K562 (cell line): ENCODE results near the gene ARFGEF2. TPM values are rescaled to one million over a fixed set of nuclear protein-coding genes. Genes with fewer than 3 reads are reported as not detected.

Source experiments
- ATAC-seq: fragments of 200-7000 bp; cut with Tn5 transposase; 3 replicates; pipeline ENCODE4 v1.9.1; 2020; ENCODE audit warnings: moderate library complexity
- BruUV-seq: library from RNA; stranded (reverse); fragments of 400-500 nt; replicated peaks from 2 replicates; lab custom pipeline; 2021; lab: Mats Ljungman, UMichigan
- CTCF ChIA-PET: fragments of 300-600 bp; formaldehyde crosslinking; extraction: SDS; loops from one replicate; lab custom pipeline; 2021; ENCODE audit warnings: low intra/inter-chr PET ratio; lab: Yijun Ruan, JAX
- POLR2A ChIA-PET: fragments of 300-600, 350-650 bp; sonication (Branson Sonifier 250); formaldehyde crosslinking; extraction: SDS; loops from one replicate; lab custom pipeline; 2021; ENCODE audit warnings: antibody characterized with exemption, inconsistent platforms; lab: Yijun Ruan, JAX
- DNase-seq, 4 experiments: peaks; one replicate each; pipeline versions ENCODE4 v3.0.0 to v3.0.0-alpha.2; 2011 to 2018; ENCODE audit warnings: low spot score in 3 of 4, mixed read lengths in 3 of 4; ENCODE audit errors: extremely low read depth in 1 of 4
- FAIRE-seq: peaks from 2 replicates; lab custom pipeline; 2011; peaks lifted over from hg19 to GRCh38; lab: Jason Lieb, UNC
- H2AFZ ChIP-seq: 2 replicates; pipeline ENCODE4 v1.6.0; 2011; ENCODE audit warnings: low read depth, low read length, control low read depth, inconsistent platforms
- H3K27ac ChIP-seq: fragments of 200-600 bp; 3 replicates; pipeline ENCODE4 v1.8.0; 2011; ENCODE audit warnings: low read depth, mild to moderate bottlenecking, control low read depth, inconsistent platforms, low read length, moderate library complexity, mixed read lengths; ENCODE audit errors: extremely low read depth
- H3K27me3 ChIP-seq, 2 experiments: fragments of 300-600 bp in 1 of 2; 2 replicates in 1 of 2; 3 replicates in 1 of 2; pipeline versions ENCODE4 v1.6.0 to v1.8.0; 2011; ENCODE audit warnings: inconsistent platforms in 2 of 2, low read length in 2 of 2, mild to moderate bottlenecking in 1 of 2, mixed read lengths in 1 of 2, moderate library complexity in 1 of 2; ENCODE audit not compliant: control insufficient read depth in 2 of 2, insufficient read depth in 2 of 2
- H3K36me3 ChIP-seq: fragments of 300-600 bp; 3 replicates; pipeline ENCODE4 v1.8.0; 2011; ENCODE audit warnings: mild to moderate bottlenecking, low read length, inconsistent platforms; ENCODE audit not compliant: control insufficient read depth, insufficient read depth
- H3K4me1 ChIP-seq, 2 experiments: fragments of 200-600 bp in 1 of 2; replicated peaks in 1 of 2; 2 replicates in 1 of 2; 3 replicates in 1 of 2; pipeline versions ENCODE4 v1.5.1 to v1.8.0; 2011; ENCODE audit warnings: inconsistent platforms in 2 of 2, low read length in 2 of 2, mild to moderate bottlenecking in 1 of 2, mixed read lengths in 1 of 2, moderate library complexity in 1 of 2; ENCODE audit not compliant: control insufficient read depth in 2 of 2, insufficient read depth in 2 of 2
- H3K4me2 ChIP-seq: 2 replicates; pipeline ENCODE4 v1.6.1; 2011; ENCODE audit warnings: low read length, control low read depth, inconsistent platforms, mixed read lengths; ENCODE audit not compliant: insufficient read depth
- H3K4me3 ChIP-seq: fragments of 200-600 bp; sonication (generic), shearing (Covaris generic); 2 replicates; pipeline ENCODE4 v1.5.1; 2016; ENCODE audit warnings: control low read depth, inconsistent platforms
- H3K79me2 ChIP-seq: fragments of 200-600 bp; 3 replicates; pipeline ENCODE4 v1.8.0; 2011; ENCODE audit warnings: low read length, inconsistent platforms; ENCODE audit not compliant: control insufficient read depth, insufficient read depth
- H3K9ac ChIP-seq, 2 experiments: 2 replicates each; pipeline versions ENCODE4 v1.6.0 to v1.6.1; 2011; ENCODE audit warnings: low read depth in 2 of 2, low read length in 2 of 2, control low read depth in 1 of 2, inconsistent platforms in 1 of 2, mild to moderate bottlenecking in 1 of 2, mixed read lengths in 1 of 2; ENCODE audit not compliant: insufficient read depth in 1 of 2
- H3K9me1 ChIP-seq: one replicate; pipeline ENCODE4 v1.6.0; 2011; ENCODE audit warnings: inconsistent platforms, mild to moderate bottlenecking, low read length, moderate library complexity; ENCODE audit not compliant: control insufficient read depth, insufficient read depth
- H3K9me3 ChIP-seq: replicated peaks from 2 replicates; pipeline ENCODE4 v1.5.1; 2011; ENCODE audit warnings: low read depth, low read length, inconsistent platforms; ENCODE audit not compliant: control insufficient read depth, insufficient read depth
- H4K20me1 ChIP-seq: replicated peaks from 2 replicates; pipeline ENCODE4 v1.6.1; 2011; ENCODE audit warnings: low read length, inconsistent platforms, mixed read lengths; ENCODE audit not compliant: control insufficient read depth, insufficient read depth
- TEAD4 ChIP-seq, 2 experiments: sonication (generic) in 1 of 2; formaldehyde crosslinking in 1 of 2; IDR thresholded peaks; 2 replicates each; pipeline versions ENCODE4 v1.6.1 to v1.8.0; 2012 to 2022; ENCODE audit warnings: borderline replicate concordance in 1 of 2, inconsistent platforms in 1 of 2, low read length in 1 of 2, mild to moderate bottlenecking in 1 of 2, missing genetic modification reagents in 1 of 2
- ZSCAN29 ChIP-seq: fragments of 450-650 bp; IDR thresholded peaks from 2 replicates; pipeline ENCODE4 v1.6.1; 2017
- WGBS: fragments of 100-300 bp; shearing (Covaris generic); methylation state at CpG from one replicate; pipeline ENCODE4 v1.1.6; 2016; ENCODE audit warnings: low coverage, mixed read lengths; ENCODE audit not compliant: insufficient coverage; ENCODE audit errors: missing lambda C conversion rate; 5-methylcytosine and 5-hydroxymethylcytosine counted together
- in situ Hi-C: fragments of 300-500 bp; cut with MboI; formaldehyde crosslinking; loops from 4 replicates; pipeline ENCODE4 v1.15.0; 2018; ENCODE audit warnings: inconsistent platforms, mixed read lengths
- intact Hi-C: fragments of 100-400 bp; cut with micrococcal nuclease; formaldehyde crosslinking; loops from 2 replicates; pipeline ENCODE4 v1.14.2; 2022
- polyA plus RNA-seq, 8 experiments: library from polyadenylated mRNA; depleted of rRNA in 4 of 8; stranded (reverse) in 5 of 8; unstranded in 3 of 8; fragments of >200 nt; fragmentation: Nextera tagmentation in 2 of 8; fragmentation: Illumina TruSeq in 1 of 8; extraction: Ambion mirVana in 2 of 8; extraction: Trizol in 1 of 8; gene quantifications; 2 replicates each; pipeline versions ENCODE4 v1.2.1 to v1.2.3, GENCODE V29; 2011 to 2014; ENCODE audit warnings: inconsistent platforms in 1 of 8, missing spikeins in 1 of 8
- total RNA-seq, 7 experiments: library from RNA; depleted of rRNA in 6 of 7; stranded (reverse); fragments of >200 nt in 6 of 7; fragmentation: Illumina TruSeq in 2 of 7; extraction: Trizol in 2 of 7; gene quantifications; 2 replicates each; pipeline versions ENCODE4 v1.2.1 to v1.2.3, GENCODE V29; 2011 to 2021; ENCODE audit warnings: low replicate concordance in 1 of 7
- TF ChIP-seq, protein P1 (sequence below), 3 experiments: fragments of 200-800 bp in 1 of 3; fragments of 250-450 bp in 1 of 3; fragments of 450-650 bp in 1 of 3; sonication (Bioruptor Pico) in 1 of 3; sonication (Bioruptor generic) in 1 of 3; formaldehyde crosslinking in 1 of 3; IDR thresholded peaks; 2 replicates each; pipeline versions ENCODE4 v1.6.1 to v1.8.0; 2016 to 2022; ENCODE audit warnings: mild to moderate bottlenecking in 2 of 3, missing genetic modification characterization in 2 of 3, missing compliant biosample characterization in 1 of 3, moderate library complexity in 1 of 3
- TF ChIP-seq, protein P2 (sequence below), 2 experiments: fragments of 450-650 bp in 1 of 2; sonication (generic) in 1 of 2; formaldehyde crosslinking in 1 of 2; IDR thresholded peaks in 1 of 2; conservative IDR thresholded peaks in 1 of 2; 2 replicates each; pipeline versions ENCODE4 v1.6.1 to v1.8.1; 2016 to 2023; ENCODE audit warnings: mild to moderate bottlenecking in 2 of 2, moderate library complexity in 2 of 2, inconsistent platforms in 1 of 2, missing genetic modification reagents in 1 of 2

The ARFGEF2 gene
- total and polyA plus RNA-seq, 9 of the 15 experiments (the other 6 are each of a cell fraction or from before 2014, with no cell fraction given), result 4.2 to 18.8 (median 13.7) TPM

DNA sequence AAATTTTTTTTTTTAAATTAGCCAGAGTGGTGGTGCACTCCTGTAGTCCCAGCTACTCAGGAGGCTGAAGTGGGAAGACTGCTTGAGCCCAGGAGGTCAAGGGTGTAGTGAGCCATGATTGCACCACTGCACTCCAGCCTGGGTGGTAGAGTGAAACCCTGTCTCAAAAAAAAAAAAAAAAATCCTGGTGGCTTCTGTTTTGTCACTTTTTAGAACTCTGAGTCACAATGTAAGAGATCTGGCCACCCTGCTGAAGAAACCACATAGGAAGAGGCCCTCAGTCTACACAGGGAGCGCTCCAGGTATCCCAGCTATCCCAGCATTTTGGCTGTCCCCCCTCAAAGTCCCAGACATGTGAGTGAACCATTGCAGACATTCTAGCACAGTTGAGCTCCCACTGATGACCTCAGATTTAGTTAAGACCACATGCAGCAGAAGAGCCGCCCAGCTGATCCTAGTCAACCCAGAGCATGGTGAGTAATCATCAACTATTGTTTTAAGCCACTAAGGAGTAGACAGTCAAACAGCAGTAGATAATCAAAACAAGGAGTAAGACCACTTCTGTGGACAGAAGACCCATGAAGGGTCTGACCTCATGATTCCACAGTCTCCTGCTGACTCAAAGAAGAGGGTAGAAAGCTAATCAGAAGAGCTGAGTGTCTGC lies 12.7 kb upstream of the ARFGEF2 start:
- H3K4me3 ChIP-seq, result no peak overlapping the region
- no peaks in the 10 kb centered on the region for H3K36me3 ChIP-seq
- no peaks in the 10 kb centered on the region for H3K9me1 ChIP-seq
- ChIA-PET POLR2A (interaction anchor here (0.8 to 1.0 kb wide), 2 partner anchors 9 to 21 kb away, joined by 3 read pairs; no protein-coding TSS in a partner anchor), CTCF (interaction anchor here (0.7 kb wide), 1 partner anchor 273 kb away, joined by 4 read pairs; no protein-coding TSS in a partner anchor)
- BruUV-seq, result no TSS peak
- H4K20me1 ChIP-seq, result peaks cover 4% of the 10 kb centered on the region; the same call in 1 of the 2 replicates
- in situ Hi-C loops (loop anchor here (5.0 kb wide), 1 partner anchor 251 kb away; no protein-coding TSS in a partner anchor), intact Hi-C loops (no loop called here)
- FAIRE-seq (no peak), DNase-seq (no peak), ATAC-seq (no peak)
- WGBS, result 27% methylated on average over 2 of the region's 2 CpGs
- no peaks in the 10 kb centered on the region for H3K79me2 ChIP-seq
- H3K4me1 ChIP-seq, result no peaks in the 10 kb centered on the region
- H3K4me2 ChIP-seq, result no peak overlapping the region
- H2AFZ ChIP-seq, result no peak overlapping the region
- H3K9ac ChIP-seq, result no peak overlapping the region
- H3K9me3 ChIP-seq, result no peaks in the 10 kb centered on the region
- no peak for TF ChIP-seq ZSCAN29
- TF ChIP-seq TEAD4 (IDR thresholded peaks at IDR 0.05; ENCODE audit: low read length), result no peak
- no peak for TF ChIP-seq TEAD4 (CRISPR knock-in tag; IDR thresholded peaks at IDR 0.05; ENCODE audit: borderline replicate concordance)
- TF ChIP-seq, protein P1, sequence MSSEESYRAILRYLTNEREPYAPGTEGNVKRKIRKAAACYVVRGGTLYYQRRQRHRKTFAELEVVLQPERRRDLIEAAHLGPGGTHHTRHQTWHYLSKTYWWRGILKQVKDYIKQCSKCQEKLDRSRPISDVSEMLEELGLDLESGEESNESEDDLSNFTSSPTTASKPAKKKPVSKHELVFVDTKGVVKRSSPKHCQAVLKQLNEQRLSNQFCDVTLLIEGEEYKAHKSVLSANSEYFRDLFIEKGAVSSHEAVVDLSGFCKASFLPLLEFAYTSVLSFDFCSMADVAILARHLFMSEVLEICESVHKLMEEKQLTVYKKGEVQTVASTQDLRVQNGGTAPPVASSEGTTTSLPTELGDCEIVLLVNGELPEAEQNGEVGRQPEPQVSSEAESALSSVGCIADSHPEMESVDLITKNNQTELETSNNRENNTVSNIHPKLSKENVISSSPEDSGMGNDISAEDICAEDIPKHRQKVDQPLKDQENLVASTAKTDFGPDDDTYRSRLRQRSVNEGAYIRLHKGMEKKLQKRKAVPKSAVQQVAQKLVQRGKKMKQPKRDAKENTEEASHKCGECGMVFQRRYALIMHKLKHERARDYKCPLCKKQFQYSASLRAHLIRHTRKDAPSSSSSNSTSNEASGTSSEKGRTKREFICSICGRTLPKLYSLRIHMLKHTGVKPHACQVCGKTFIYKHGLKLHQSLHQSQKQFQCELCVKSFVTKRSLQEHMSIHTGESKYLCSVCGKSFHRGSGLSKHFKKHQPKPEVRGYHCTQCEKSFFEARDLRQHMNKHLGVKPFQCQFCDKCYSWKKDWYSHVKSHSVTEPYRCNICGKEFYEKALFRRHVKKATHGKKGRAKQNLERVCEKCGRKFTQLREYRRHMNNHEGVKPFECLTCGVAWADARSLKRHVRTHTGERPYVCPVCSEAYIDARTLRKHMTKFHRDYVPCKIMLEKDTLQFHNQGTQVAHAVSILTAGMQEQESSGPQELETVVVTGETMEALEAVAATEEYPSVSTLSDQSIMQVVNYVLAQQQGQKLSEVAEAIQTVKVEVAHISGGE (CRISPR knock-in tag; IDR thresholded peaks at IDR 0.05), result peak in 1 of 3 experiments; percentile 27; a peak in 2 of 6 replicates
- TF ChIP-seq, protein P2, sequence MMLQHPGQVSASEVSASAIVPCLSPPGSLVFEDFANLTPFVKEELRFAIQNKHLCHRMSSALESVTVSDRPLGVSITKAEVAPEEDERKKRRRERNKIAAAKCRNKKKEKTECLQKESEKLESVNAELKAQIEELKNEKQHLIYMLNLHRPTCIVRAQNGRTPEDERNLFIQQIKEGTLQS (IDR thresholded peaks at IDR 0.05), result peak; percentile 15; the same call in 1 of the 2 replicates
- TF ChIP-seq, protein P2 (CRISPR knock-in tag; conservative IDR thresholded peaks at IDR 0.05), result no peak
- TF ChIP-seq, all 486 proteins: peak for 2
- no peak overlapping the region for H3K27ac ChIP-seq
- H3K27me3 ChIP-seq, result peaks cover 16 to 49% of the 10 kb centered on the region in 2 experiments
